OCI-M2 (cell line): Measurements from ENCODE around the gene CNKSR2.
"Not testable (repeated sequence)": the region's sequence is repeated elsewhere in the genome, so short reads cannot be mapped to it uniquely, and the experiment has no call there.

Experiments
- DNase-seq: peaks from one replicate; lab custom pipeline; 2025; ENCODE audit not compliant: unreplicated experiment; lab: John Stamatoyannopoulos, UW

CNKSR2 gene

DNA sequence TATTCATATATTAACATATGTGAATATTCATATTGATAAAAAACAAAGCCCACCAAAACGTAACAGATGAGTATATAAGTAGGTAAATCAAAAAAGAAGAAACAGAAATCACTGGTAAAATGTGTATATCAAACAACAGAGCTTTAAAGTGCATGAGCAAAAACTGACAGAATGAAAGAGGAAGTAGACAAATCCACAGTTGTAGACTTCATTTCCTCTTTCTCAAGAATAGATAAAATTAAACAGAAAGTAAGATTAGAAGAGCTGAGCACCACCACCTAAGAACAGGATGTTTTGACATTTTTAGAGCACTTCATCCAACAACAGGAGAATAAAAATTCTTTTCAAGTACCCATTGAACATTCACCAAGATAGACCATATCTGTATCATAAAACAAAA, 64.6 kb downstream of the CNKSR2 start:
- no peak for DNase-seq

GRCh38 chrX:21440911-21441310, 66.7 kb downstream of the CNKSR2 start:
- DNase-seq: no peak

GRCh38 chrX:21457718-21458117, 83.5 kb downstream of the CNKSR2 start:
- DNase-seq: no peak

GRCh38 chrX:21469071-21469470, 94.9 kb downstream of the CNKSR2 start:
- DNase-seq: no peak

DNA sequence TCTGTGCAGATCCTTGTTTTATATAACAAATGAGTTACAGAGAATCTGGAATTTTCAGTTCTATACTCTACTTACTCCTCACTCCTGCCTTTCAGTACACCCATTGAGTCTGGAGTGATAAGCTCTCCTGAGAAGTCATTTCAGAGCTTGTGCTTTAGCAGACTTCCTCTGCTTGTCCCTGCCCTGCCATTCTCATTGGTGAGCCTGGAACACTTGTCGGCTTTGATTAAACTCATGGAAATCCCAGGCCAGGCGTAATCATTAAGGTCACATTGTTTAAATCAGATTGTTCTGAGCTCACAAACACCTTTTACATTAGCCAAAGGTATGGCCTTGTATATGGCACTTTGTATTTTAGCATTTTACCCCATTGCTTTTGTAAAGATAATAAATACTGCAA, 102.7 kb downstream of the CNKSR2 start:
- DNase-seq: no peak

DNA sequence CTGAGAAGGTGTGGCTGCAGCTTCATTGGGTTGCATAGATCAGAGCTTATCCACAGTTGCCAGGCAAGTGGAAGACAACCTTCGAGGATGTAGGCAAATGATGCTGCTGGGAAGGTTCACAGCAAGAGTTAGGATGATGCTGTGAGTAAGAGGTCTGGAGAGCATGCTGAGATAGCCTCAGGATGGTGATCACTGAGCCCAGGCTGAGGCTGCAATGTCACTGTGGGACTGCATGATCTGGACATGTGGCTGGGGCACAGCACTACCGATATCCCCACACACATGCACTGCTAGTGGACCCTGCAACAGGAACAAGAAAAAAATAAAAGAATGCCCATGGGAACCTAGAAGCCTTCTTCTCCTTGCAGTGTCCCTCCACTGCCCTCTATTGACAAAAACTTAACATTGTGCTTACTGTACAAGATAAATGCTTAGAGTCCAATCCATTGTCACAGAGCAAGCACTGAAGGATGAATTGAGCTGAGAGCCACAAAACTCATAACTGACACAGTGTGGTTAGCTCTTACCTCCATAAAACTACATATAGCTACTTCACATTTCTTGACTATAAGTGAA, 105.6 kb downstream of the CNKSR2 start:
- DNase-seq: peak; percentile 2

DNA sequence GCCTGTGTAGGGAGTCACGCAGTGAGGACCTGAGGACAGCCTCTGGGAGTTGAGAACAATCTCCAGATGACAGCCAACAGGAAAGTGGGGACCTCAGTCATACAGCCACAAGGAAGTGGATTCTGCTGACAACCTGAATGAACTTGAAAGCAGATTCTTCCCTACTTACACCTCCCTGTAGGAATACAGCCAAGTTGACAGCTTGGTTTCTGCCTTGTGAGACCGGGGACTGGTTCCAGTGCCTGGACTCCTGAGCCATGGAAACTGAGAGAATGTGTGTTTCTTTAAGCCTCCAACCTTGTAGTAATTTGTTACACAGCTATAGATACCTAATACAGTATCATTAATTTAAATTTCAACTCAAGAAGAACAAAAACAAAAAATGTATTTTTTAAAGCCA, 107.5 kb downstream of the CNKSR2 start:
- DNase-seq: no peak

DNA sequence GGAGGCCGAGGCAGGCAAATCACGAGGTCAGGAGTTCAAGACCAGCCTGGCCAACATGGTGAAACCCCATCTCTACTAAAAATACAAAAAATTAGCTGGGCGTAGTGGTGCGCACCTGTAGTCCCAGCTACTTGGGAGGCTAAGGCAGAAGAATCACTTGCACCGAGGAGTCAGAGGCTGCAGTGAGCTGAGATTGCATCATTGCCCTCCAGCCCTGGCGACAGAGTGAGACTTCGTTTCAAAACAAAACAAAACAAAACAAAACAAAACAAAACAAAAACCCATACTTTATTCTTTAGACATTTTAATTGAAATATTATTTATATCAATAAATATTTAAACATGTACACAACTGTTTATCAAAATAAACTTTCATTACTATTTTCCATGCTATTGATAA, 109.8 kb downstream of the CNKSR2 start:
- not testable (repeated sequence) for DNase-seq

DNA sequence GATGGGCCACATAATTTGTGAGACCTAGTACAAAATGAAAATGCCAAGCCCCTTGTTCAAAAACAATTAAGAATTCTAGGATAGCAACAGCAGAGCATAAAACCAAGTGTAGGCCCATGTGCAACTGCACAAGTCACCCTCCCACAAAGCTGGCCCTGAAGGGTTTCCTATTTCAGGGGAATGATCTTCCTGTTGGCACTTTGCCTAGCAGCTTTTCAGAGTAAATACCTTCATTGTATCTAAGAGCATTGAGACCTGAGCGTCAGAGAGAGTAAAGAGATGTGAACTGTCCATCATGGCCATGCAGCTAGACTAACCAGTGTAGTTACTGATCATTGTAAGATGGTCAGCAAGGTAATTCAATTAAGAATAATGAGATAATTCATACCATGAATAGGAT, 113.6 kb downstream of the CNKSR2 start:
- no peak for DNase-seq

GRCh38 chrX:21490341-21490740, 116.1 kb downstream of the CNKSR2 start:
- no peak for DNase-seq

GRCh38 chrX:21493226-21493830, 119.1 kb downstream of the CNKSR2 start:
- no peak for DNase-seq

DNA sequence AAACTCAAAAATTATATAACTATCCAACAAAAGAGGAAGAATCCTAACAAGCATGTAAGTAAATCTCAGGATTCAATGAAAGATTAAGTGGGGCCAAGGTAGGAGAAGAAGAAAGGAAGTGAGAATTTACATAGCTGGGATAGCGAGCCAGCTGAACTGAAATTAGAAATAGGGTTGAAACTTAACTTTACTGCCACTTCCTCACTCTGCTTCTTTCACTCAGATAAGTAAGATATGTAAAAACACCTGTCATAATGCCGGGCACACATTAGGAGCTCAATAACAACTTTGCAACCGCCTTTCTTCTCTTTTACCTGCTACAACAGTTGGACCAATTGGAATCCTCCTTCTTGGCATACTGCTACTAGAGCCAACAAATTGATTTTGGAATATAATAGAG, 129.4 kb downstream of the CNKSR2 start:
- DNase-seq: no peak

DNA sequence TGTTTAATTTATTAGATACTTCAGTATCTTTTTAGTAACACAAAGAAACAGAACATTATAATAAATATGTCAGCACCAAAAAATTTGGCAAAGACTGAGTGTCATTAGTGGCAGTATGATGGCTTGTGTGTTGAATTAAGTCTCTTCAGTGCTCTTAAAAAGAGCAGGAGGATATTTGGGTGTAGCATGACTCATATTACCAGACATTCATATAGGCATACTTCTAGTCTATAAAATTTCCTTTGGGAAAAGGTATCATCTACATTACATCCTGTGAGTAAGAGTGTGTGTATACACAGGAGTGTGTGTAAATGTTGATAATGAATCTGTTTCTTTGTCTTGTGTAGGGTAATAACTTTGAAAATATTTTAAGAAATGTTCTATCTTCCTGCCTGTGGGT, 135.7 kb downstream of the CNKSR2 start:
- DNase-seq: no peak

DNA sequence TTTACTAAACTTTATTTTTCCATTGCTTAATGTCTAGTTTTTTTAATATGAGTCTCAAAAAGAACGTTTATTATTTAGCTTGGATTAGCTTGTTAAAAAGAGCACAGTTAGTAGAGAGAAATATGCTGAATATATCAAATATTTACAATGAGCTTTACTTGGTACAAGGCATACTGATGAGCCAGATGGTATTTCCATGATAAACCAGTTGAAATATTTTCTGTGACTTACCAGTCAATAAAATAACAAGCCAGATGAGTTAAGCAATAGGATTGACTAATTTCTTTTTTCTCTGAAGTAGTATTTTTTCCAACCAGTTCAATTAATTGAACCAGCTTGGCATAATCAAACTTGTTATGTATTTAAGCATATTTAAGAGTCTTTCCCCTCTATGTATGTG, 149.8 kb downstream of the CNKSR2 start:
- no peak for DNase-seq

GRCh38 chrX:21528076-21528475, 153.9 kb downstream of the CNKSR2 start:
- DNase-seq: no peak

- DNase-seq: no peak
Measured at GRCh38 chrX:21529771-21530170, 155.6 kb downstream of the CNKSR2 start.

GRCh38 chrX:21544642-21545041, 170.4 kb downstream of the CNKSR2 start:
- DNase-seq: not testable (repeated sequence)

- DNase-seq: no peak
Measured at GRCh38 chrX:21559417-21559816, 185.2 kb downstream of the CNKSR2 start.

GRCh38 chrX:21565025-21565424, 190.8 kb downstream of the CNKSR2 start:
- no peak for DNase-seq

DNA sequence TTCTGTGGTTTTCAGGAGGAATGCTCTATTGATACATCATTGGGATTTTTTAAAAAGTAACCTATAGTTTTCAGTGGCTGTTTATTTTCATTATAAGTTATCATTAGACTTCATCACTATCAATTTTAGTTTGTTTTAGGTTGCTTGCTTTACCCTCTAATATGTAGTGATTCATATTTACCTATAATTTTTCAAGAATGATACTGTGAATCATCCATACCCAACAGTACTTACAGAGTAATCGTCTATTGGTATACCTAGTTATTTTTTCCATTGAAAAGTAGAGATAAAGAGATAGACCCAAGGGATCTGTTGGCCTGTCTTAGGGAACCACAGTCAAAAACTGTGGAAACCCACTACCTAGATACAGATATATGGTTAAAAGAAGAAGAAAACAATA, 200.6 kb downstream of the CNKSR2 start:
- DNase-seq: no peak

DNA sequence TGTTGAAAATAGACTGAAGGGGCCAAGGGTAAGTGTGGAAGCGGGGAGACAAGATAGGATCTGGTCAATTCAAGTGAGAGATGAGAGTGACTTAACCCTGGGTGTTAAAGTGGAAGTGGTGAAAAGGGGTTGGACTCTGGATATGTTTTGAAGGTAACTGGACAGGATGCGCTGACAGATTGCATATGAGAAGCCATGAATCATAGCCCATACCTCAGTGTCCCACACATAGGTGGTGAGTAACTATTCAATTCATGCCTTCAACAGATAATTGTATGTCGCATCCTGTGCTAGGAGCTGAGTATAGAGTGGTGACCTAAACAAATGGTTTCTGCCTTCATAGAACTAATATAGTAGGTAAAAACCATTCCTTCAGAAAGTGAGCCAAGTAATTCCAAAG, 207.3 kb downstream of the CNKSR2 start:
- DNase-seq: no peak

DNA sequence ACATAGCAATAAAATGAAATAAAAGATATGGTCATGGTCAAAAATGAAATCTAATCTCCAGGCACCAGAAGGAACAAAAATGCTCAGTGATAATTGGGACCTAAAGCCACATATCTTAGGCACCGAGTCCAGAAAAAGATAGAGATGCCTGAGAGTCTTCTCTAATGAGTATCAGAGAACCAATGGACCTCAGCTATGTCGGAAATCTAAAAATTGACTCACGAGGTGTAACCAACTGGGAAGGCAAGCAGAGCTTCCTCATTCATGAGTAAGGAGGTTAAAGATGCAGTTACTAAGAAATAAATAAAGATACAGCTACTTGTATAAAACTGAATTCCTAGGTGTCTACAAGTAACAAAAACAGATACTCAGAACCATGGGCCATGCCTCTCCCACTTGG, 211.8 kb downstream of the CNKSR2 start:
- no peak for DNase-seq
